Ishikawa (cell line): ENCODE results near the gene COL23A1.

Source experiments
- CEBPB ChIP-seq: IDR thresholded peaks from 2 replicates; pipeline ENCODE4 v1.6.1; 2012
- CREB1 ChIP-seq: IDR thresholded peaks from 2 replicates; pipeline ENCODE4 v1.6.1; 2012; ENCODE audit warnings: low read depth
- EGR1 ChIP-seq: IDR thresholded peaks from 2 replicates; pipeline ENCODE4 v1.6.1; 2012
- EP300 ChIP-seq: IDR thresholded peaks from 2 replicates; pipeline ENCODE4 v1.6.1; 2012; ENCODE audit warnings: borderline replicate concordance
- FOXM1 ChIP-seq: IDR thresholded peaks from 2 replicates; pipeline ENCODE4 v1.6.1; 2012; ENCODE audit warnings: low read depth, borderline replicate concordance
- NFIC ChIP-seq: IDR thresholded peaks from 2 replicates; pipeline ENCODE4 v1.6.1; 2012
- RAD21 ChIP-seq: IDR thresholded peaks from 2 replicates; pipeline ENCODE4 v1.6.1; 2012; ENCODE audit warnings: low read depth
- TAF1 ChIP-seq: IDR thresholded peaks from 2 replicates; pipeline ENCODE4 v1.6.1; 2012; ENCODE audit warnings: low read depth, mild to moderate bottlenecking
- TCF12 ChIP-seq: IDR thresholded peaks from 2 replicates; pipeline ENCODE4 v1.6.1; 2012; ENCODE audit warnings: low read depth
- TEAD4 ChIP-seq: IDR thresholded peaks from 2 replicates; pipeline ENCODE4 v1.6.1; 2012
- YY1 ChIP-seq: IDR thresholded peaks from 2 replicates; pipeline ENCODE4 v1.6.1; 2012; ENCODE audit warnings: low read depth
- ZBTB7A ChIP-seq: IDR thresholded peaks from 2 replicates; pipeline ENCODE4 v1.6.1; 2012; ENCODE audit warnings: low read depth
- TF ChIP-seq, protein P1 (sequence below): IDR thresholded peaks from 2 replicates; pipeline ENCODE4 v1.6.1; 2012
- TF ChIP-seq, protein P2 (sequence below): IDR thresholded peaks from 2 replicates; pipeline ENCODE4 v1.6.1; 2012
- TF ChIP-seq, protein P3 (sequence below): IDR thresholded peaks from 2 replicates; pipeline ENCODE4 v1.6.1; 2012; ENCODE audit warnings: low read depth, mild to moderate bottlenecking

Gene COL23A1

DNA sequence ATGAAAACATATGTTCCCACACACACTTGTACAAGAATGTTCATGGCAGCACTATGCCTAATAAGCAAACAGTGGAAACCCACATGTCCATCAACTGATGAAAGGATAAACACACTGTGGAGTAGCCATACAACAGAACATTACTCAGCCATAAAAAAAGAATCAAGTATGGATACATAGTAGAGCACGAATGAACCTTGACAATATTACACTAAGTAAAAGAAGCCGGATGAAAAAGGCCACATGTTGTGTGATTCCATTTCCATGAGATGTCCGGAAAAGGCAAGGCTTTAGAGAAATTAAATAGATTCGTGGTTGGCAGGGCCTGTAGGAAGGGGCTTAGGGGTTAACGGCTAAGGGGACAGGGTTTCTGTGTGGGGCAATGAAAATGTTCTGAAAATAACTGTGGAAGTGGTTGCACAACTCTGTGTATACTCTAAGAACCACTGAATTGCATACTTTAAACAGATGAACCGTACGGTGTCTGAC is 51.4 kb downstream of the COL23A1 start:
- no peak for TF ChIP-seq EP300

DNA sequence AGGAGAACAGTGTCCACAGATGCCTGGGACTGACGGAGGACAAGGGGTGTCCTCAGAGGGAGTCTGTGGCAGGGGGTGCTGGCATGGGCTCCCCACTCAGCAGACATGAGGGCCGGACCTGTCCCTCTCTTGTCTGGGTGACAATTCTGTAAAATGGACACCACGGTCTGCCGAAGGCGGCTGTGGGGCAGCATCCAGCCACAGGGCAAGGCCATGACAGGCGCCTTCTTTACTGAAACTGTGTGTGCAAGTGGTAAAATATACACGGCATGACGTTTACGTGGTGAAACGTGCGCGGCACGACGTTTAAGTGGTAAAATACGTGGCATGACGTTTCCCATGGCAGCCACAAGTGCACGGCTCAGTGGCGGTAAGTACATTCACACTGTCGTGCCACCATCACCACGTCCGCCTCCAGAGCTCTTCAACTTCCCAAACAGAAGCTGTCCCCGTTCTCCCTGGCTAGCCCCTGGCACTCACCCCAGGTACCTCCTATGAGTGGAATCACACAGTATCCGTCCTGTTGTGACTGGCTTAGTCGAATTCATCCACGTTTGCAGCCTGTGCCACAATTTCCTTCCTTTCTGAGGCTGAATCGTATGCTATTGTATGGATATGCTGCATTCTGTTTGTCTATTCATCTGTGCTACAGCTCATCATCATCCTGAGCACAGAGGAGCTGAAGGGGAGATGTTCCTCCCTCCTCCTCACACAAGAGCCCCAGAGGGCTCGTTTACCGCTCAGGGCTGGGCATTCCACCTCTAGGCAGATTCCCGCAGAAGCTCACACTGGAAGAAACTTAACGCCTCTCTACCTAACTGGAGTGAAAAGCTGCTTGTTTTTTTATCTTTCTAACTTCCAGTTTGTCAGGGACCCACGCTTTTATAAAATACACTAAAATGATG is 52.5 kb downstream of the COL23A1 start:
- TF ChIP-seq TEAD4, result no peak
- TF ChIP-seq, protein P1, sequence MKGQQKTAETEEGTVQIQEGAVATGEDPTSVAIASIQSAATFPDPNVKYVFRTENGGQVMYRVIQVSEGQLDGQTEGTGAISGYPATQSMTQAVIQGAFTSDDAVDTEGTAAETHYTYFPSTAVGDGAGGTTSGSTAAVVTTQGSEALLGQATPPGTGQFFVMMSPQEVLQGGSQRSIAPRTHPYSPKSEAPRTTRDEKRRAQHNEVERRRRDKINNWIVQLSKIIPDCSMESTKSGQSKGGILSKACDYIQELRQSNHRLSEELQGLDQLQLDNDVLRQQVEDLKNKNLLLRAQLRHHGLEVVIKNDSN, result no peak
- TF ChIP-seq, protein P2, sequence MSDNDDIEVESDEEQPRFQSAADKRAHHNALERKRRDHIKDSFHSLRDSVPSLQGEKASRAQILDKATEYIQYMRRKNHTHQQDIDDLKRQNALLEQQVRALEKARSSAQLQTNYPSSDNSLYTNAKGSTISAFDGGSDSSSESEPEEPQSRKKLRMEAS, result no peak
- TF ChIP-seq, protein P3, sequence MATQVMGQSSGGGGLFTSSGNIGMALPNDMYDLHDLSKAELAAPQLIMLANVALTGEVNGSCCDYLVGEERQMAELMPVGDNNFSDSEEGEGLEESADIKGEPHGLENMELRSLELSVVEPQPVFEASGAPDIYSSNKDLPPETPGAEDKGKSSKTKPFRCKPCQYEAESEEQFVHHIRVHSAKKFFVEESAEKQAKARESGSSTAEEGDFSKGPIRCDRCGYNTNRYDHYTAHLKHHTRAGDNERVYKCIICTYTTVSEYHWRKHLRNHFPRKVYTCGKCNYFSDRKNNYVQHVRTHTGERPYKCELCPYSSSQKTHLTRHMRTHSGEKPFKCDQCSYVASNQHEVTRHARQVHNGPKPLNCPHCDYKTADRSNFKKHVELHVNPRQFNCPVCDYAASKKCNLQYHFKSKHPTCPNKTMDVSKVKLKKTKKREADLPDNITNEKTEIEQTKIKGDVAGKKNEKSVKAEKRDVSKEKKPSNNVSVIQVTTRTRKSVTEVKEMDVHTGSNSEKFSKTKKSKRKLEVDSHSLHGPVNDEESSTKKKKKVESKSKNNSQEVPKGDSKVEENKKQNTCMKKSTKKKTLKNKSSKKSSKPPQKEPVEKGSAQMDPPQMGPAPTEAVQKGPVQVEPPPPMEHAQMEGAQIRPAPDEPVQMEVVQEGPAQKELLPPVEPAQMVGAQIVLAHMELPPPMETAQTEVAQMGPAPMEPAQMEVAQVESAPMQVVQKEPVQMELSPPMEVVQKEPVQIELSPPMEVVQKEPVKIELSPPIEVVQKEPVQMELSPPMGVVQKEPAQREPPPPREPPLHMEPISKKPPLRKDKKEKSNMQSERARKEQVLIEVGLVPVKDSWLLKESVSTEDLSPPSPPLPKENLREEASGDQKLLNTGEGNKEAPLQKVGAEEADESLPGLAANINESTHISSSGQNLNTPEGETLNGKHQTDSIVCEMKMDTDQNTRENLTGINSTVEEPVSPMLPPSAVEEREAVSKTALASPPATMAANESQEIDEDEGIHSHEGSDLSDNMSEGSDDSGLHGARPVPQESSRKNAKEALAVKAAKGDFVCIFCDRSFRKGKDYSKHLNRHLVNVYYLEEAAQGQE, result no peak
- no peak for TF ChIP-seq ZBTB7A
- TF ChIP-seq EGR1, result no peak
- TF ChIP-seq RAD21, result no peak
- no peak for TF ChIP-seq CEBPB
- no peak for TF ChIP-seq CREB1
- no peak for TF ChIP-seq TAF1
- no peak for TF ChIP-seq NFIC
- TF ChIP-seq TCF12, result no peak
- no peak for TF ChIP-seq EP300
- TF ChIP-seq YY1, result no peak
- no peak for TF ChIP-seq FOXM1

DNA sequence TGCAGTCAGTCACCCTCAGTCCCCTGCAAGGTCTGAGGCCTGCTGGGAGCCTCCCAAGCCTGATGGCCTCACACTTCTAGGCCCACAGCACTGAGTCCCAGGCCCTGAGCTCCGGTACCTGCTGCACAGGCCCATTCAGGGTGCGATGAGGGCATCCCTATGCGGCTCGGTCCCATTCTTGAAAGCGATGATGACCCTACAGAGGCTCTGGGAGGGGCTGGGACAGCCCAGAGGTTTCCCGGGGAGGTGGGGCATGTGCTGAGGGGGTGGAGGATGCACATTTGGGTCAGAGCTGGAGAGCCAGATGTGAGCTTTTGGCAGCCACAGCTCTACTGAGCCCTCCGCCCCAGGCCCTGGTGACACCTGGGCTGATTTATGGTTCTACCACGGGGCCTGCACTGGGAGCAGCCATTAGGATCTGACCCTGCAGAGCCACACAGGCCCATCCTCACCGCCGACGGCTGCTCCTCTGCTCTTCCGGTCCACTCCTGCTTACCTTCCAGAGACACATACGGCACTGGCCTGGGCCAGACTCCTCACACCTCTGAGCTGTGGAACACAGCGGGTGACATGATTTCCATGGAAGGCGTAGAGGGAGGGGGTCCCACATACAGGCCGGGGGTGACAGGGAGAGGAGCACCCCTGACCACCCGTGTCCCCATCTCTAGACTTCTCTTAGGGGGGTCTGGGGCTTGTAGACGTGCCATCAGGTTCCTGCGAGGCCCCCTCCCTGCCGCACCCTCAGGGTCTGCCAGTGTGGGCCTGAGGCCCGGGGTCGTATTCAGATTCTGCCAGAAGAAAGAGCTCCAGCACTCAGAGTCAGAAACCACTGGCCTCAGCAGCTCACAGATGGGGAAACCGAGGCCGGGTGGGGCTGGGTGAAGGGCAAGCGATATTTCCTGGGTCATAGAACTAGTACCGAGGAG is 53.4 kb downstream of the COL23A1 start:
- no peak for TF ChIP-seq FOXM1
- TF ChIP-seq CREB1, result no peak
- TF ChIP-seq TCF12, result no peak
- no peak for TF ChIP-seq EGR1
- TF ChIP-seq RAD21, result no peak
- TF ChIP-seq TEAD4, result no peak
- TF ChIP-seq, protein P2, result no peak
- no peak for TF ChIP-seq YY1
- TF ChIP-seq, protein P3, result no peak
- no peak for TF ChIP-seq EP300
- TF ChIP-seq CEBPB, result no peak
- TF ChIP-seq, protein P1, result no peak
- TF ChIP-seq NFIC, result no peak

DNA sequence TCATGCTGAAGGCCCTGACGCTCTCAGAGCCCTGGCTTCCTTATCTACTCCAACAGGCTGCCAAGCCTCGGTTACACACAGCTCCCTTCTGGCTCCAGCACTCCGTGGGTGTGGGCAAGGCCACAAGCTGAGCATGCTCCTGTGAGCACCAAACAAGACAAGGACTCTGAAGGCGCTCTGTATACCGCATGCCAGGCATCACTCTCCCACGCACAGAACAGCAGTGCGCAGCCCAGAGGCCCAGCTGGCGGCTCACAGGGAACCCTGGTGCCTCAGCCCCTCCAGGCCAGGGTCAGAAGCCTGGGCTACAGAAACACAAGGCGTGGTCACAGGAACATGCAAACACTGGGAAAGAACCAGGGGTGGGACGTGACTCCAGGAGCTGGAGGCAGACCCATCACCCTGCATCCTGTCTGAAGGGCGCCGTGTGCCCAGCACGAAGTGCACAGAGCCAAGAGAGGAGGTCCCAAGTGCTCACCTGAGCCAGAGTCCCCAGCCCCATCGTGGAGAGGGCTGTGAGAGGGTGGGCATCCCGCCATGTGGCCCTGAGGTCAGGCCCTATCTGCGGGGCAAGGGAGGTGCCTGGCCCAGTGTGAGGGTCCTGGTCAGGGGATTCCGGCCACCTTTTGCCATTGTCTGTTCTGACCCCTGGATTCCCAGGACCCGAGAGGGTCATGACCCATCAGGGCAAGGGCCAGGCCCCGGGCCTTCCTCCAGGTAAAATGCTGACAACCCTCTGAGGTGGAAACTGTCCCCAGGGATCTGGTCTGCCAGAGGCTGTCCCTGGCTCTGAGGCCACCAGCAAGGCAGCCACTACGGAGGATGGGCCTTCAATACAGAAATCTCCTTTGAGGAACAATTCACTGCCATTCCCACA is 54.7 kb downstream of the COL23A1 start:
- TF ChIP-seq TEAD4 (no peak), TAF1 (no peak), CEBPB (no peak), RAD21 (no peak), EP300 (no peak), NFIC (no peak), ZBTB7A (no peak), TCF12 (no peak), EGR1 (no peak), FOXM1 (no peak)
- TF ChIP-seq, protein P3, result no peak
- TF ChIP-seq, protein P1, result no peak
- TF ChIP-seq, protein P2, result no peak
